ENCODE measurements around the gene CCND1.

GRCh38 chr11:69603111-69603836, 37.7 kb upstream of the CCND1 start:
- TF ChIP-seq EZH2 (IDR thresholded peaks at IDR 0.05; ENCODE audit: low read length, unreplicated experiment) (no peak), EZH2phosphoT487 (IDR thresholded peaks at IDR 0.05; ENCODE audit: borderline replicate concordance, low read length) (no peak)
- TF ChIP-seq, protein P1, sequence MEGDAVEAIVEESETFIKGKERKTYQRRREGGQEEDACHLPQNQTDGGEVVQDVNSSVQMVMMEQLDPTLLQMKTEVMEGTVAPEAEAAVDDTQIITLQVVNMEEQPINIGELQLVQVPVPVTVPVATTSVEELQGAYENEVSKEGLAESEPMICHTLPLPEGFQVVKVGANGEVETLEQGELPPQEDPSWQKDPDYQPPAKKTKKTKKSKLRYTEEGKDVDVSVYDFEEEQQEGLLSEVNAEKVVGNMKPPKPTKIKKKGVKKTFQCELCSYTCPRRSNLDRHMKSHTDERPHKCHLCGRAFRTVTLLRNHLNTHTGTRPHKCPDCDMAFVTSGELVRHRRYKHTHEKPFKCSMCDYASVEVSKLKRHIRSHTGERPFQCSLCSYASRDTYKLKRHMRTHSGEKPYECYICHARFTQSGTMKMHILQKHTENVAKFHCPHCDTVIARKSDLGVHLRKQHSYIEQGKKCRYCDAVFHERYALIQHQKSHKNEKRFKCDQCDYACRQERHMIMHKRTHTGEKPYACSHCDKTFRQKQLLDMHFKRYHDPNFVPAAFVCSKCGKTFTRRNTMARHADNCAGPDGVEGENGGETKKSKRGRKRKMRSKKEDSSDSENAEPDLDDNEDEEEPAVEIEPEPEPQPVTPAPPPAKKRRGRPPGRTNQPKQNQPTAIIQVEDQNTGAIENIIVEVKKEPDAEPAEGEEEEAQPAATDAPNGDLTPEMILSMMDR (conservative IDR thresholded peaks at IDR 0.05; ENCODE audit: low read depth, low read length), result no peak

All from PC-3 (cell line).